NCI-H1436 treated with DMSO at 0.1 percent for 48 hours (cell line): ENCODE measurements around the gene HEPHL1.
"Not testable (repeated sequence)": the region's sequence is repeated elsewhere in the genome, so short reads cannot be mapped to it uniquely, and the experiment has no call there.

Experiments used
- DNase-seq: peaks from one replicate; lab custom pipeline; 2025; lab: John Stamatoyannopoulos, UW

Gene HEPHL1, protein sequence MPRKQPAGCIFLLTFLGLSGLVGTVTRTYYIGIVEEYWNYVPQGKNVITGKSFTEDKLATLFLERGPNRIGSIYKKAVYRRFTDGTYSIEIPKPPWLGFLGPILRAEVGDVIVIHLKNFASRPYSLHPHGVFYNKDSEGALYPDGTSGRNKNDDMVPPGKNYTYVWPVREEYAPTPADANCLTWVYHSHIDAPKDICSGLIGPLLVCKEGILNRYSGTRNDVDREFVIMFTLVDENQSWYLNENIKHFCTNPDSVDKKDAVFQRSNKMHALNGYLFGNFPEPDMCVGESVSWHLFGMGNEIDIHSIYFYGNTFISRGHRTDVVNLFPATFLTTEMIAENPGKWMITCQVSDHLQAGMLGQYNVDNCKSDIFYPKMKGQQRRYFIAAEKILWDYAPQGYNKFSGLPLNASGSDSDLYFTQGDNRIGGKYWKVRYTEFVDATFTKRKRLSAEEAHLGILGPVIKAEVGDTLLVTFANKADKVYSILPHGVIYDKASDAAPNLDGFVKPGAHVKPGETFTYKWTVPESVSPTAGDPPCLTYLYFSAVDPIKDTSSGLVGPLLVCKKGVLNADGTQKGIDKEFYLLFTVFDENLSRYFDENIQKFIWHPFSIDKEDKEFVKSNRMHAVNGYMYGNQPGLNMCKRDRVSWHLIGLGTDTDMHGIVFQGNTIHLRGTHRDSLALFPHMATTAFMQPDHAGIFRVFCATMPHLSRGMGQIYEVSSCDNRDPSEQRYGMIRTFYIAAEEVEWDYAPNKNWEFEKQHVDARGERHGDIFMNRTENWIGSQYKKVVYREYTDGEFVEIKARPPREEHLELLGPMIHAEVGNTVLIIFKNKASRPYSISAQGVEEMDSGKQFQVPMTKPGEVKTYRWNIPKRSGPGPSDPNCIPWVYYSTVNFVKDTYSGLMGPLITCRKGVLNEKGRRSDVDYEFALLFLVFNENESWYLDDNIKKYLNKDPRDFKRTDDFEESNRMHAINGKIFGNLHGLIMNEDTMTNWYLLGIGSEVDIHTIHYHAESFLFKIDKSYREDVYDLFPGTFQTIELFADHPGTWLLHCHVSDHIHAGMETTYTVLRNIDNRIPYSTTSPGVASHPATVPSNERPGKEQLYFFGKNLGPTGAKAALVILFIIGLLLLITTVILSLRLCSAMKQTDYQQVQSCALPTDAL

GRCh38 chr11:94020777-94021481, at the start of gene HEPHL1:
HEPHL1 (plus strand) TSS chr11:94021354; CDS start chr11:94021369, 15 bp downstream.
- DNase-seq: no peak

- DNase-seq: no peak
Observed at GRCh38 chr11:93972790-93973189, 48.4 kb upstream of the HEPHL1 start.

GRCh38 chr11:93973322-93974051, 47.7 kb upstream of the HEPHL1 start:
- not testable (repeated sequence) for DNase-seq

GRCh38 chr11:93974759-93975158, 46.4 kb upstream of the HEPHL1 start:
- DNase-seq: no peak

DNA sequence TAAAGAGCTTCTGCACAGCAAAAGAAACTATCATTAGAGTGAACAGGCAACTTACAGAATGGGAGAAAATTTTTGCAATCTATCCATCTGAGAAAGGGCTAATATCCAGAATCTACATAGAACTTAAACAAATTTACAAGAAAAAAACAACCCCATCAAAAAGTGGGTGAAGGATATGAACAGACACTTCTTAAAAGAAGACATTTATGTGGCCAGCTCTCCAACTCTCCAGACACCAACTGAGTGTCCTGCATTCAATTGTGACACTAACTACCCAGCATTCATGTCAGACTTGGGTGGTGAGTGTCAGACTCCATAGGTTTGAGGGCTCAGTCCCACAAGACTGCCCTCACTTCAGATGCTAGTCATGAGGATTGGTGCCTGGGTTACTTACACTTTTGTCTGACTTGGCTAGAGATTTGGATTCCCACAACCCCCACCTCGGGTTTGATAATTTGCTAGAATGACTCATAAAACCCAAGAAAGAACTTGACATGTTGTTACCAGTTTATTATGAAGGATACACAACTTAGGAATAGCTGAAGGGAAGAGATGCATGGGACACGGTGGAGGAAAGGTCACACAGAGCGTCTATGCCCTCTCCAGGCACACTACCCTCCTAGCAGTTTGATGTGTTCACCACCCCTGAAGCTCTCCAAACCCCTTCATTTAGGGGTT, 44.4 kb upstream of the HEPHL1 start:
- not testable (repeated sequence) for DNase-seq

DNA sequence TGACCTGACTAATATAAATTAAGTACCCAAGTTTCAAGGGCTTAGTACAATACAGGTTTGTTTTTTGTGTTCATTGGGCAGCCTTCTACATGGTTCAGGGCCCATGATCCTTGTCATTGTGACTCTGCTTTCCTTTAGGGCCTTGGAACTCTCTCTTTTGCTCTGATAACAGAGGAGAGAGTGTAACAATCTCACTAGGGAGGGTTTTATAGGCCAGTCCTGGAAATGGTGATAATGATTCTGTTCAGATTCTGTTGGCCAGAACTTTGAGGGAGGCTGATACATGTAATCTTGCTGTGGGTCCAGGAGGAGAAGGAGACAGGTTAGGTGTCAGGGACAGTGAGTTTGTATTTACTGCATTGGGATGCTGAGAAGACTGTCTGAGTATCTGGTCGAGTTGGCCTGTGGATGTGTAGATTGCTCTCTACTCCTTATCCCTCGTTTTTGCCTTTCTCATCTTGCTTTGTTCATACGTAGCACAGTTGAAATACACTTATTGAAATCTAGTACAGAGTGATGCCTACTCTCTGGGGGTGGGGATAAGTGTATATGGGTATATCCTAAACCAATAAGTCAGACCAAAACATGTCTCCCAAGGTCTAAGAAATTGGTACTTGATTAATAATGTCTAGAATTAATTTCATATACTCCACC, 37.5 kb upstream of the HEPHL1 start:
- DNase-seq: no peak

GRCh38 chr11:93984196-93984567, 37.0 kb upstream of the HEPHL1 start:
- DNase-seq: no peak

GRCh38 chr11:93984936-93985335, 36.2 kb upstream of the HEPHL1 start:
- no peak for DNase-seq

- peak; percentile 70 for DNase-seq
Observed at GRCh38 chr11:93986716-93987115, 34.4 kb upstream of the HEPHL1 start.

GRCh38 chr11:93988455-93988854, 32.7 kb upstream of the HEPHL1 start:
- DNase-seq: no peak

GRCh38 chr11:93988912-93989311, 32.2 kb upstream of the HEPHL1 start:
- DNase-seq: no peak

DNA sequence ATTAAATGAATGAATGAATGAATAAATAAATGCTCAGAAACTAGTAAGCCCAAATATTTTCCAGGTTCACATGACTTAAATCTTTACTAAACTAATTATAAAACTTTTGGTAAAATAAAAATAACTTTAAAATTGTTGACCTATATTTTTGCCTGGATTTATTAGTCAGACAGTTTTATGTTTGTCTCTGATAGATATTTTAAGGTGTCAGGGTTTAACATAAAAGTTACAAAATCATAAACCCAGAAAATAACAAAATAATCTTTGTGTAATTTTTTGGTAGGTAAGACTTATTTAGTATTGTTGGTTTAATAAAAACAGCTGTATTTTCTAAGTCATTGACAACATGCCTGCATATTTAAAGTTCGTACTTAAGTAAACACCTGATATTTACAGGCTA, 27.4 kb upstream of the HEPHL1 start:
- no peak for DNase-seq

GRCh38 chr11:93997741-93998140, 23.4 kb upstream of the HEPHL1 start:
- no peak for DNase-seq

- no peak for DNase-seq
Observed at GRCh38 chr11:94000659-94001058, 20.5 kb upstream of the HEPHL1 start.

DNA sequence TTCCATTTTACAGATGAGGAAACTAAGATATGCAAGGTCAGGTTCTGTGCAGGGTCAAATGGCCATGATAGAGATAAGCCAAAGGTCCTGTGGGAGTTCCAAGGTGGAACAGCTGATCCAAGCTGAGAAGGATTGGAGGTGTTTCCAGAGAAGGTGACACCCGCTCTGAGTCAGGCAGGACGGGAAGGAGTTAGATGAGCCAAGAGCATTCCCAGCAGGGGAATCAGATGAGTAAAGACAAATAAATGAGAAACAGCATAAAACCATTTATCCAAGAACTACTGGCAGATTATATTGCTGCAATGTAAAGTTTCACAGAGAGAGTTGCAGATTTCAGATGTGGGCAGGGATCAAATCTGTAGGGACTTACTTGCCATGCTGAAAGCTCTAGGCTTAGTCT, 18.9 kb upstream of the HEPHL1 start:
- DNase-seq: no peak

GRCh38 chr11:94007426-94007825, 13.7 kb upstream of the HEPHL1 start:
- DNase-seq: no peak

- no peak for DNase-seq
Observed at GRCh38 chr11:94007906-94008305, 13.2 kb upstream of the HEPHL1 start.

DNA sequence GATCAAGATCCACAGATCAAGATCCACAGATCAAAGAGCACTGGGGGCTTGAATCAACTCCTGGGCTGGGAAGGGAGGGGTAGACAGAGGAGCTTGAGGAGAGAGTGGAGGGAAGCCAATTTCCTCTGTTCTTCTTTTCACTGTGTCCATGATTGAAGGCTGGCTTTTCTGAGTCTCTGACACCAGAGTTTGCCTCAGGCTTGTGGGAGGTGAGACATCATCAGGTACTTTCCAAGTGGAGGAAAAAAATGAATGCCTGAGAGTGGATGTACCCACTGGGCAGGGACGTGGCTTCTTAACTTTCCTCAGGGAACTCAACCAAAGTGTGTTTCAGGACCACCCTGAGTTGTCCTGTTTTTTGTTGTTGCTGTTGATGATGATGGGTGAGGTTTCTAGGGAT, 11.0 kb upstream of the HEPHL1 start:
- DNase-seq: no peak

DNA sequence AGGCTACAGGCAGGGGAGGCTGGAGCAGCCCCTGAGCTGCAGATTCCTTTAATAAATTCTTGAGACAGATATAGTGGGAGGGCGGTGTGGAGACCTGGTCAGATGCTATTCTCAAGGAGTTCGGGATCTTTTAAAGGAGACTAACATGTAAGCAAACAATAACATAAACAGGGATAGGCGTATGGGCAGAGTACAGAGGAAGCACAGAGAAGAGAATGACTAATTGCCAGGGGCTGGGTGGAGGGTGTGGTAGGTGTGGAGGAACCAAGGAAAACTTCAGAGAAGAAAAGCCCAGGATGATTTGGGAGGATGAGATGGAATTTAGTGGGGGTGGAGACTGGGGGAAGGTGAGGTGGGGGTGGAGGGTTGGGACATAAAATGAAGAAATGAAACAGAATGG, 9.7 kb upstream of the HEPHL1 start:
- no peak for DNase-seq

GRCh38 chr11:94017446-94017845, 3.7 kb upstream of the HEPHL1 start:
- no peak for DNase-seq
